Thyroid gland (tissue), 4 donors: ENCODE data around the gene GPC5.

Experiments
- POLR2A ChIP-seq, 2 donors: fragments of 450-650 bp; IDR thresholded peaks; one replicate each; pipeline ENCODE4 v1.6.1; 2017; ENCODE audit warnings: antibody characterized with exemption in 2 of 2, mild to moderate bottlenecking in 2 of 2, moderate library complexity in 1 of 2
- TF ChIP-seq, protein P1 (sequence below), 6 experiments: fragments of 200-600 bp in 3 of 6; fragments of 450-650 bp in 3 of 6; sonication (generic) in 3 of 6; IDR thresholded peaks; one replicate each; pipeline ENCODE4 v1.5.1; 2016 to 2019; ENCODE audit warnings: antibody characterized with exemption in 6 of 6, mild to moderate bottlenecking in 2 of 6, inconsistent platforms in 1 of 6, moderate library complexity in 1 of 6

- TF ChIP-seq, protein P1, sequence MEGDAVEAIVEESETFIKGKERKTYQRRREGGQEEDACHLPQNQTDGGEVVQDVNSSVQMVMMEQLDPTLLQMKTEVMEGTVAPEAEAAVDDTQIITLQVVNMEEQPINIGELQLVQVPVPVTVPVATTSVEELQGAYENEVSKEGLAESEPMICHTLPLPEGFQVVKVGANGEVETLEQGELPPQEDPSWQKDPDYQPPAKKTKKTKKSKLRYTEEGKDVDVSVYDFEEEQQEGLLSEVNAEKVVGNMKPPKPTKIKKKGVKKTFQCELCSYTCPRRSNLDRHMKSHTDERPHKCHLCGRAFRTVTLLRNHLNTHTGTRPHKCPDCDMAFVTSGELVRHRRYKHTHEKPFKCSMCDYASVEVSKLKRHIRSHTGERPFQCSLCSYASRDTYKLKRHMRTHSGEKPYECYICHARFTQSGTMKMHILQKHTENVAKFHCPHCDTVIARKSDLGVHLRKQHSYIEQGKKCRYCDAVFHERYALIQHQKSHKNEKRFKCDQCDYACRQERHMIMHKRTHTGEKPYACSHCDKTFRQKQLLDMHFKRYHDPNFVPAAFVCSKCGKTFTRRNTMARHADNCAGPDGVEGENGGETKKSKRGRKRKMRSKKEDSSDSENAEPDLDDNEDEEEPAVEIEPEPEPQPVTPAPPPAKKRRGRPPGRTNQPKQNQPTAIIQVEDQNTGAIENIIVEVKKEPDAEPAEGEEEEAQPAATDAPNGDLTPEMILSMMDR (IDR thresholded peaks at IDR 0.05), result no peak
- no peak for TF ChIP-seq POLR2A (IDR thresholded peaks at IDR 0.05)
These were observed 39.3 kb upstream of the GPC5 start for GRCh38 chr13:91359111-91359510.
